SIG-M5 treated with dmso at 0.1 percent for 504 hours (cell line): ENCODE results near the gene CLEC16A.
A peak's percentile ranks its signal among the peaks of the same experiment; 100 is the strongest.

Experiments used
- DNase-seq: peaks from one replicate; lab custom pipeline; 2025; ENCODE audit not compliant: unreplicated experiment; lab: John Stamatoyannopoulos, UW

The CLEC16A gene

GRCh38 chr16:11135464-11135973 is 191.2 kb downstream of the CLEC16A start:
- peak; percentile 66 for DNase-seq

- DNase-seq, result no peak
Observed at GRCh38 chr16:11136600-11136999, 192.2 kb downstream of the CLEC16A start.

- DNase-seq, result no peak
Observed at GRCh38 chr16:11138022-11138768, 193.8 kb downstream of the CLEC16A start.

DNA sequence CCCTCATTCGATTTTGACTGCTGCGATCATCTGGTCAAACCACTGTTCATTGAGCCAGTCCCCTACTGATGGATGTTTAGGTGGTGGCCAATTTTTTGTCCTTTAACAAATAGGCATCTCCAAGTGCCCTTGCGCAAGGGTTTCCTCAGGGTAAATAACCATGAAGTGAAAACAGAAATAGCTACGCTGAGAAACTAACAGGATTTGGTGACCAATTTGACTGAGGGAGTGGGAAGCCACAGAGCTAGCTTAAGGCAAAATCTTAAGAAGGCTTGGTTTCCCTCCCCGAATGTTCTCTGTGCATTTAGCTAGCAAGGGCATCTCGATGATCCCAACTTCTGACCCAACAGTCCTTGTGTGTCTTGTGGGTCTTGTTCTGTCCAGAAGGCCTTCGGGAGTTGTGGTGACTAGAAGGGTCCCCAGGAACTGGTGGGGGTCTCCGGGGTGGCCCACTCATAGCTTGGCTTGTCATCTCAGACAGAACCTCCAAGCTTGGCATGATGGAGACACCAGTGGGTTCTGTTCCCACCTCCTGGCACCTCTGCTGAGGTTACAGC is 194.5 kb downstream of the CLEC16A start:
- DNase-seq, result no peak

- DNase-seq, result no peak
Observed at GRCh38 chr16:11139326-11140097, 195.1 kb downstream of the CLEC16A start.

DNA sequence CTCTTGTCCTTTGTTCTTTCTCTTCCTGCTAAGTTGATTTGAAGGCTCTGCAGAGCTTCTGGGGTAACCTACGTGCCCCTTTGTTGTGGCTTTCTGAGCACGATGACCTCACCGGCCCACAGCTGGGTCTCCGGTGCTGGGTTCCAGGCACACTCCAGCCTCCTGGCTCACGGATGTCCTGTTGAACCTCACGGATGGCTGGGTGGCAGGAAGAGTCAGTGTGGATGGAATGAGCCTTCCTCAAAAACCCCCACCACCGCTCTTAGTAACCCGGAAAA is 195.7 kb downstream of the CLEC16A start:
- DNase-seq, result no peak

DNA sequence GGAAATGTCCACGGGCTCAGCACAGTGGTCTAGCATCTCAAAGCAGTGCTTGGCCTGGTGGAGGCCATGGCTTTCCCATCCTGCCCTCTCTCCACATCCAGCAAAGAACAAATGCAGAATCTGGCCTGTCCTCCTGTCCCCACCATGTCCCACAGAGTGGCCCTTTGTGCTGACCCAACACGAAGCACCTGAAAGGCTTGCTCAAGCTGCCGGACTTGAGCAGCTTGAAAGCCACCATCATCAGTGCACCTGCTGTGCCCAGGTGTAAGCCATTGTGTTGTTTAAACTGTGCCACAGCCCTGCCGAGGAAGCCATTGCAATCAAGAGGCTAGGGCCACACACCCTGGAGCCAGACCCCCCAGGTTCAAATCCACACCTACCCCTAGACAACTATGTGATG is 196.1 kb downstream of the CLEC16A start:
- DNase-seq, result no peak

- no peak for DNase-seq
Observed at GRCh38 chr16:11140867-11141266, 196.5 kb downstream of the CLEC16A start.

DNA sequence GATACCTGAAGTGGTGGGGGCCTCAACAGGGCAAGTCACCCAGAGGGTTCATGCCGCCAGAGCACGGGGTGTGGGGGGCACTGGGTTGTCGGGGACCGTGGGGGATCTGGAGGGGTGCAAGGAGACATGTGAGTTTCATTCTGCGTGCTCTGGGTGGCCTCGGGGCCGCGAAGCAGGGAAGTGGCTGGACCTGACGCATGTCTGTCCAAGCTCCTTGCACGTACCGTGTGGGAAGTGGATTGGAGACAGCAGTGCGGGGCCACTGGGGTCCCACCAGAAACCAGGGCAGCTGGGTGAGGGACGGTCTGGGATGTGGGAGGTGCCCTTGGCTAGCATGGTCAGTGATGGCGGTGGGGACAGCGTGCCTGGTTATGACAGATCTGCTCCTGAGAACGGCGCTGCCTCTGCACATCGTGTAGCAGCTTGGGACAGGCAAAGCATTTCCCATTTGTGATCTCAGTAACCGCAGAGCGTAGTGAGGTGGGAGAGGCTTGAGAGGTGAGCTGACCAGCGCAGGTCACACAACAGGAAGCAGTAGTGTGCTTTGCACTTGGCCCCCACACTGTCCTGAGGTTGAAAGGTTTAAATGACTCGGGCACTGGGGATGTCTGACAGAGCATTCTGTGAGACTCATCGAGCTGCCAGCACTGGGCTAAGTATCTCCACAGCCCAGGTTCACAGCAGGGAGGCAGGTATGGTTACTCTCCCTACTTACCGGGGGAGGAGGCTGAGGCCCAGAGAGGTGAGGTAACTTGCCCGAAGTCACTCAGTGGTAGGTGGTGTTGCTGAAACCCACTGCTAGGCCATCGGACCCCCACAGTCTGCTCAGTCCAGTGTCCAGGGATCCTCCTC is 197.3 kb downstream of the CLEC16A start:
- DNase-seq, result no peak

- DNase-seq, result no peak
Observed at GRCh38 chr16:11142261-11142630, 197.9 kb downstream of the CLEC16A start.

GRCh38 chr16:11142951-11143350 is 198.6 kb downstream of the CLEC16A start:
- DNase-seq, result no peak

GRCh38 chr16:11143372-11144035 is 199.1 kb downstream of the CLEC16A start:
- DNase-seq, result no peak

DNA sequence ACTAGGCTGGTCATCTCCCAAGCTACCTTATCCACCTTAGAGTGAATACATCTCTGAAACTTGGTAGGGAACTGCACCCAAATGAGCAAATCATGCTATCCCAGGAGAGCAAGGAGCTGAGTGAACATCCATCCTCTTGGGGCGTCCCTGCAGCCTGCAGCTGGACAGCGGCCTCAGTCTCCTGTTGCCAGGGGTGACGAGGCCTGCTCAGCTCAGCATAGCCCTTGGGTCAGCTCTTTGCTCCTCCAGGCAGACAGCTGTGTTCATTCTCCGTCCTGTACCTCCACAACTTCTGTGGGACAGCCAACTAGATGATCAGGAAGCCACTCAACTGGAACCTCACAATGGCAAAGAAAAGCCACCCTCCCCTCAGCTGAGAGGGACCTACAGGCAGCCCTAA is 199.8 kb downstream of the CLEC16A start:
- no peak for DNase-seq

GRCh38 chr16:11145173-11145818 is 200.9 kb downstream of the CLEC16A start:
- DNase-seq, result no peak

GRCh38 chr16:11145819-11146211 is 201.5 kb downstream of the CLEC16A start:
- no peak for DNase-seq

DNA sequence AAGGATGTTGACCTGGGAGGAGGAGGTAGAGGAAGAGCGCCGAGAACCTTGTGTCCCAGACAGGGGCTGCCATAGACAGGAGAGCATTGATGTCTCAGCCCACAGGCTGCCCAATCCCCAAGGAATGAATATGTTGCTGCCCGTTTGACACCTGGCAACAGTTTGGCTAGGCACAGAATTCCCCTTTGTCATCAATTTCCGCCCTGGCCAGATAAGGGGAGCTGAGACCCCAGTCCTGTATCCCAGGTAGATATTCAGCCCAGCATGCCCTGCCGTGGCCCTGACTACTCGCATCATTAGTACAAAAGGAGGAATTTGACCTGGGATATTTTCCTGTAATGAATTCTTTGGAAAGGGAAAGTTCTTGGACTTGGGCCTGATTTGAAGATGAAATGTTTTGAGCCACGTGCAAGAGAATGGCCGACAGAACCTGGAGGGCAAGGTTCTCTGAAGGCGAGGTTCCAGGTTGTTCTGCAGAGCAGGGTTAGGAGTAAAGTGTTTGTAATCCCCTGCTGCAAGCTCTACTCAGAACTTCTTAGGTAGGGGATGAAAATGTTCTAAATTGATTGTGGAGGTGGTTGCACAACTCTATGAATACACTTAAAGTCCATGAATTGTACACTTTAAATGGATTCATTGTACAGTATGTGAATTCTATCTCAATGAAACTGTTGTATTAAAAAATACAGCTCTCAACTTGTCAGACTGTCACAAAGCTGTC is 202.8 kb downstream of the CLEC16A start:
- DNase-seq, result no peak

DNA sequence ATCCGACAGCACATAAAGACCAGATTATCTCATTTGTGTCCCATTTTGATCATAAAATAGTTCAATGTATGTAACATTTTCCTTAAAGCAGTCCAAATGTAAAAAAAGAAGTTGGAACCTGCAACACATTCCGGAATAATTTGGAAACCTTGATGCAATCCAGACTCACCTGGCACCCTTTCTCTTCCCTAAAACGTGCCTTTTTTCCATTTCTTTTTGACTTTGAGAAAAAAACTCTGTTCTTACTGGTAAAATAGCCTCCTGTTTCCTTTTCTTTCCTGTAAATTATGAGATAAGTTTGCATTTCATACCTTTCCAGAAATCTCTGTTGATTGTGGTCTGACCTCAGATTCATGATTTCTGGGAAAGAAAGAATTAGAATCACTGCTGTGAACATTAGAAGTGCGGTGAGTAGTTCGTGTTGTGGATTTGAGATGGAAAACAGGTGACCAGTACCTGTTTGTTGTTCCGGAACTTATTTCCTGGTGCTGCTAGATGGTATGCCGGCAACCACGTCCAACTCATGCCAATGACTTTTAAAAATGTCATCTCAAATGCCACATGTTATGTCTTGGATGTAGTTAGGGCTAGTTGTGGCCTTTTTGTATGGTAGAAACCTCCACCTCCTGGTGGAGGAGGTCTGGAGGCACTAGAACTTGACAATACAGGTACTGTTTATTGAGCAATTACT is 203.5 kb downstream of the CLEC16A start:
- no peak for DNase-seq

DNA sequence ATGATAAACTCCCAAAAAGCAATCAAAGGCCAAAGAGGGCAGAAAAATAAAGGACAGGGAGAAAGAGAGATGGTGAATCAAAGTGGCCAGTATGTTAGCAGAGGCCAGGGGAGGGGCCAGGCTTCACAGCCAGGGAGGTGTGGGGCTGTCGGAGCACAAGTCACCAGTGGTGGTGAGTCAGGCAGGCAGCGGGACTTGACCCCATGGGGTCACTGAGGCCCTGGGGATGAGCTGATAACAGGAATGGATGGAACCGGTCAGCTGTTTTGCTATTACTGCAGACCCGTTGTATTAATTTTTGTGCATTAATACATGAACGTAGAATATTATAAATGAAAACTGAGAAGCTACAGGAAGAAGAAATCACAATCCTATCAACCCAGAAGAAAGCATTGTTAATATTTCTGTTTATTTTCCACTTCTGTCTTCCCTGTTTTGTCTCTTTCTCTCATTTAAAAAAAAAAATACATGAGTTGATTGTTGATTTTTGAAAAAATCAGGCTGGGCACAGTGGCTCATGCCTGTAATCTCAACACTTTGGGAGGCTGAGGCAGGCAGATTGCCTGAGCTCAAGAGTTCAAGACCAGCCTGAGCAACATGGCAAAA is 204.8 kb downstream of the CLEC16A start:
- no peak for DNase-seq

DNA sequence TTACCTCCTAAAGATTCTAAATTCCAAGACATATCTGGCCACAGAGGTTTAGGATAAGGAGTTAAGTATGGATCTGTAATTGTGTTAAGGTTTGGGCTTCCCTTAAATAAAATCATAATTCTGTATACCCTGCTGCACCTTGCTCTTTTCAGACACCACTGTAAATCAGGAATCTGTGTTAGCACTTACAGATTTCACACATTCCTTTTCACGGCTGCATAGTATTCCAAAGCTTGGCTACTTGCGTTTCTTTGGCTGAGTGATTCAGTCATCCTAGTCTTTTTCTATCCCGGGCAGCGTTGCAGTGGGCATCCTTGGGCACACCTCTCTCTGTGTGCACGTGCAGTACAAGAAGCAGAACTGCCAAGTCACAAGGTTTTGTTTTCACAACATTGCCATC is 205.8 kb downstream of the CLEC16A start:
- DNase-seq, result no peak
